Measurements from ENCODE around the gene CNTNAP2.
"Not testable (repeated sequence)": the region's sequence is repeated elsewhere in the genome, so short reads cannot be mapped to it uniquely, and the experiment has no call there.

DNA sequence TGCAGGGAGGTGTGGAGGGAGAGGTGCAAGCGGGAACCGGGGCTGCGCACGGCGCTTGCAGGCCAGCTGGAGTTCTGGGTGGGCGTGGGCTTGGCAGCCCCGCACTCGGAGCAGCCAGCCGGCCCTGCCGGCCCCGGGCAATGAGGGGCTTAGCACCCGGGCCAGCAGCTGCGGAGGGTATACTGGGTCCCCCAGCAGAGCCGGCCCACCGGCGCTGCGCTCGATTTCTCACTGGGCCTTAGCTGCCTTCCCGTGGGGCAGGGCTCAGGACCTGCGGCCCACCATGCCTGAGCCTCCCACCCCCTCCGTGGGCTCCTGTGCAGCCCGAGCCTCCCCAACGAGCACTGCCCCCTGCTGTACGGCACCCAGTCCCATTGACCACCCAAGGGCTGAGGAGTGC lies 2309.8 kb downstream of the CNTNAP2 start:
- TF ChIP-seq, protein P1, sequence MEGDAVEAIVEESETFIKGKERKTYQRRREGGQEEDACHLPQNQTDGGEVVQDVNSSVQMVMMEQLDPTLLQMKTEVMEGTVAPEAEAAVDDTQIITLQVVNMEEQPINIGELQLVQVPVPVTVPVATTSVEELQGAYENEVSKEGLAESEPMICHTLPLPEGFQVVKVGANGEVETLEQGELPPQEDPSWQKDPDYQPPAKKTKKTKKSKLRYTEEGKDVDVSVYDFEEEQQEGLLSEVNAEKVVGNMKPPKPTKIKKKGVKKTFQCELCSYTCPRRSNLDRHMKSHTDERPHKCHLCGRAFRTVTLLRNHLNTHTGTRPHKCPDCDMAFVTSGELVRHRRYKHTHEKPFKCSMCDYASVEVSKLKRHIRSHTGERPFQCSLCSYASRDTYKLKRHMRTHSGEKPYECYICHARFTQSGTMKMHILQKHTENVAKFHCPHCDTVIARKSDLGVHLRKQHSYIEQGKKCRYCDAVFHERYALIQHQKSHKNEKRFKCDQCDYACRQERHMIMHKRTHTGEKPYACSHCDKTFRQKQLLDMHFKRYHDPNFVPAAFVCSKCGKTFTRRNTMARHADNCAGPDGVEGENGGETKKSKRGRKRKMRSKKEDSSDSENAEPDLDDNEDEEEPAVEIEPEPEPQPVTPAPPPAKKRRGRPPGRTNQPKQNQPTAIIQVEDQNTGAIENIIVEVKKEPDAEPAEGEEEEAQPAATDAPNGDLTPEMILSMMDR (IDR thresholded peaks at IDR 0.05; ENCODE audit: borderline replicate concordance, extremely low read depth, low read length, poor library complexity, severe bottlenecking): not testable (repeated sequence)
- not testable (repeated sequence) for TF ChIP-seq EZH2 (IDR thresholded peaks at IDR 0.05; ENCODE audit: borderline replicate concordance, low read depth, low read length, severe bottlenecking)
